Measurements from ENCODE around the gene FOXJ1.

GRCh38 chr17:76154292-76154691 is 13.2 kb upstream of the FOXJ1 start:
- TF ChIP-seq, protein P1, sequence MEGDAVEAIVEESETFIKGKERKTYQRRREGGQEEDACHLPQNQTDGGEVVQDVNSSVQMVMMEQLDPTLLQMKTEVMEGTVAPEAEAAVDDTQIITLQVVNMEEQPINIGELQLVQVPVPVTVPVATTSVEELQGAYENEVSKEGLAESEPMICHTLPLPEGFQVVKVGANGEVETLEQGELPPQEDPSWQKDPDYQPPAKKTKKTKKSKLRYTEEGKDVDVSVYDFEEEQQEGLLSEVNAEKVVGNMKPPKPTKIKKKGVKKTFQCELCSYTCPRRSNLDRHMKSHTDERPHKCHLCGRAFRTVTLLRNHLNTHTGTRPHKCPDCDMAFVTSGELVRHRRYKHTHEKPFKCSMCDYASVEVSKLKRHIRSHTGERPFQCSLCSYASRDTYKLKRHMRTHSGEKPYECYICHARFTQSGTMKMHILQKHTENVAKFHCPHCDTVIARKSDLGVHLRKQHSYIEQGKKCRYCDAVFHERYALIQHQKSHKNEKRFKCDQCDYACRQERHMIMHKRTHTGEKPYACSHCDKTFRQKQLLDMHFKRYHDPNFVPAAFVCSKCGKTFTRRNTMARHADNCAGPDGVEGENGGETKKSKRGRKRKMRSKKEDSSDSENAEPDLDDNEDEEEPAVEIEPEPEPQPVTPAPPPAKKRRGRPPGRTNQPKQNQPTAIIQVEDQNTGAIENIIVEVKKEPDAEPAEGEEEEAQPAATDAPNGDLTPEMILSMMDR (IDR thresholded peaks at IDR 0.05), result no peak
- TF ChIP-seq POLR2A (IDR thresholded peaks at IDR 0.05), result no peak

Measured in lower leg skin (tissue), 3 donors.